Central memory CD8-positive, alpha-beta T cell (primary cell): ENCODE data around the gene ABCC2.
"Not testable (repeated sequence)": the region's sequence is repeated elsewhere in the genome, so short reads cannot be mapped to it uniquely, and the experiment has no call there.

Source experiments
- ATAC-seq: fragments of 150-1000 bp; cut with Tn5 transposase; replicated peaks from 2 replicates; pipeline ENCODE4 v1.10.0; 2022; ENCODE audit warnings: mild to moderate bottlenecking, moderate FRiP score, moderate number of reproducible peaks; ENCODE audit not compliant: poor library complexity, severe bottlenecking; ENCODE audit errors: extremely low read depth
- DNase-seq, 2 donors: peaks; one replicate each; pipeline ENCODE4 v3.0.0; 2021; ENCODE audit warnings: low spot score in 2 of 2
- H3K27ac Mint-ChIP-seq: one replicate; pipeline ENCODE4 v1.8.0; 2022; ENCODE audit warnings: low read depth, mild to moderate bottlenecking, moderate library complexity, mixed read lengths
- H3K27me3 Mint-ChIP-seq: one replicate; pipeline ENCODE4 v1.8.0; 2022; ENCODE audit warnings: mixed read lengths
- H3K36me3 Mint-ChIP-seq: one replicate; pipeline ENCODE4 v1.8.0; 2022; ENCODE audit warnings: mild to moderate bottlenecking, moderate library complexity, mixed read lengths; ENCODE audit not compliant: insufficient read depth
- H3K4me1 Mint-ChIP-seq: one replicate; pipeline ENCODE4 v1.8.0; 2022; ENCODE audit warnings: mixed read lengths
- H3K4me3 Mint-ChIP-seq: one replicate; pipeline ENCODE4 v1.8.0; 2022; ENCODE audit warnings: mild to moderate bottlenecking, moderate library complexity, mixed read lengths
- H3K9me3 Mint-ChIP-seq: one replicate; pipeline ENCODE4 v1.8.0; 2022; ENCODE audit warnings: mixed read lengths

Gene ABCC2

DNA sequence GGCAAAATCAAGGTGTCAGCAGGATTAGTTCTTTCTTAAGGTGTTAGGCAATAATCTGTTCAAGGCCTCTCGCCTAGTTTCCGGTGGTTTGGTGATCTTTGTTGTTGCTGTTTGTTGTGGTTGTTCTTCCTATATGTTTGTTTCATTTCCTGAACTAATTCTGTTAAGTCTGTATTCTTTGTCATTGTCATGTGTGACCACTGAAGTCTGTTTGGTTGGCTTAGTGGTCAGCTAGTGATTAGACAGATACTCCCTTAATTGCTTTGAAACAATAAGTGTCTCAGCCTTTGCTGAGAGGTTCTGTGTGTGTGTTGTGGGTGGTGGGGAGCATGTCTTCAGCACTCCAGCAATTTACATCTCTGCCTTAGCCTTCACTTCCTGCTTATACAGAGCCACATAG is 46.0 kb downstream of the ABCC2 start:
- peak overlapping the region; percentile 2 for H3K27ac Mint-ChIP-seq

DNA sequence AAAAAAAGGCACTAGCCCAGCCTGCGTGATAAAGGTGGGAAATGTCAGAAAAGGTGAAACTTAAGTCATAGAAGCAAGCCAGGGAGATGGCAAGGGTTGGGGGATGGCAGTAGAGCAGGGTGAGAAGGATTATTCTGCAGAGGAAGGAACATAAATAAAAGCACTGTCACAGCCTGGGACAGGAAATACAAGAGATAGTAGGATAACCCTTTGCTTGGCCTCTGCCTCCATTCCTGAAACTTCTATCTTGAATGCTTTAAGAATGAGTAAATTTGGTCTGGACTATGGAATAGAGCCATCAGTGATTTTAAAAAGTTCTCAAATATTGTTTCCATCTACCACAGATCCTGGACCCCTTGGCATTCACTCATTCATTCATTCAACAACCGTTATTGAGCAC is 50.0 kb downstream of the ABCC2 start:
- ATAC-seq: no peak
- H3K36me3 Mint-ChIP-seq: peaks cover 2% of the 10 kb centered on the region
- H3K4me1 Mint-ChIP-seq: peaks cover 13% of the 10 kb centered on the region
- no peak overlapping the region for H3K27ac Mint-ChIP-seq
- DNase-seq: no peak
- peaks cover 4% of the 10 kb centered on the region for H3K9me3 Mint-ChIP-seq
- no peaks in the 10 kb centered on the region for H3K27me3 Mint-ChIP-seq
- H3K4me3 Mint-ChIP-seq: no peak overlapping the region

More for the DNA sequence above, 46.0 kb downstream of the ABCC2 start:
- Mint-ChIP-seq H3K36me3 (peaks cover 2% of the 10 kb centered on the region), H3K4me3 (no peak overlapping the region), H3K4me1 (peaks cover 13% of the 10 kb centered on the region), H3K9me3 (peaks cover 4% of the 10 kb centered on the region), H3K27me3 (no peaks in the 10 kb centered on the region)
- ATAC-seq: peak; percentile 46
- peak in 1 of 2 donors; percentile 11 for DNase-seq

DNA sequence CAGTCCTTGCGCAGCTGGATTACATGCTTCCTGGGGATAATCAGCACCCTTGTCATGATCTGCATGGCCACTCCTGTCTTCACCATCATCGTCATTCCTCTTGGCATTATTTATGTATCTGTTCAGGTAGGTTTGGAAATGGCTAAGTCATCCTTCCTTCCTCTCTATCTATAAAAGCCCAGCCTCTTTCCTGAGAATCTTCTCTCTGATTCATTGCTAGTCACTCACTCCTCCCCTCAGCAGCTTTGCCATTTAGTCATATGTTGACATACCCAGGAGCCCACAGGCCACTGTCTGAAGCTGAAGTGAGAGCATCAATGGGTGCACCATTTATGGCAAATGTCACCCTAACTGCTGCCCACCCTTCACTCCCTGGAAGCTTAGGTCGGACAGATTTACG is 52.0 kb downstream of the ABCC2 start:
- ATAC-seq (no peak), DNase-seq (no peak)
- Mint-ChIP-seq H3K27ac (no peak overlapping the region), H3K27me3 (no peaks in the 10 kb centered on the region), H3K9me3 (no peaks in the 10 kb centered on the region), H3K4me3 (no peak overlapping the region), H3K36me3 (no peaks in the 10 kb centered on the region), H3K4me1 (peaks cover 6% of the 10 kb centered on the region)

DNA sequence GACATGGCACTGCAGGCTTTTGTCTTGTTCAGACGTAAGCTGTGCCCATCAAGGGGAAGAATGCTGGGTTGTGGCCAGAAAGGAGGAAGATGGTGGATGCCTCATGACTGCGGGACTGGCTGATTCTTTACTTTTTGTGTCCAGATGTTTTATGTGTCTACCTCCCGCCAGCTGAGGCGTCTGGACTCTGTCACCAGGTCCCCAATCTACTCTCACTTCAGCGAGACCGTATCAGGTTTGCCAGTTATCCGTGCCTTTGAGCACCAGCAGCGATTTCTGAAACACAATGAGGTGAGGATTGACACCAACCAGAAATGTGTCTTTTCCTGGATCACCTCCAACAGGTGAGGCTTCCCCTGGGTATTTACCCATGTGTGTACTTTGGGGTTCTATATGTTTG is 53.5 kb downstream of the ABCC2 start:
- H3K4me3 Mint-ChIP-seq: no peak overlapping the region
- H3K9me3 Mint-ChIP-seq: no peaks in the 10 kb centered on the region
- no peaks in the 10 kb centered on the region for H3K27me3 Mint-ChIP-seq
- H3K4me1 Mint-ChIP-seq: no peaks in the 10 kb centered on the region
- no peak for ATAC-seq
- no peak for DNase-seq
- no peaks in the 10 kb centered on the region for H3K36me3 Mint-ChIP-seq
- H3K27ac Mint-ChIP-seq: no peak overlapping the region

DNA sequence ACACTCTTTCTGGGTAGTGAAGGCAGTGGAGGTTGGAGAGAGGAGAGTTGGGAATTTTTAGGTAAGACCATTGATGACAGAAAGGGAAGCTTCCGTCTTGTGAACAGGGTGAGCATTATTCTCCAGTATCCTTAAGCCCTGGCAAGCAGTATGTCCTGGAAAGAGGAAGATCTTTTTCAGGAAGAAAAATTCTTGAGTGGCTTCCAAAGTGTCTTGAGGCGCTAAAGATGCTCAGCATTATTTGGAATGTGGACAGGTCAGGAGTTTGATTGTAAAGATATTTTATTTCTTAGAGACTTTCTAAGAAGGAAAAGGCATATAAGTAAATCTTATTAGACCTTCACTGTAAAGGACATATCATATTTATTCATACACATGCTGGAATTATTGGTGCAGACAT is 54.3 kb downstream of the ABCC2 start:
- H3K4me1 Mint-ChIP-seq: no peaks in the 10 kb centered on the region
- H3K9me3 Mint-ChIP-seq: no peaks in the 10 kb centered on the region
- no peak for DNase-seq
- H3K4me3 Mint-ChIP-seq: no peak overlapping the region
- no peaks in the 10 kb centered on the region for H3K27me3 Mint-ChIP-seq
- H3K36me3 Mint-ChIP-seq: no peaks in the 10 kb centered on the region
- H3K27ac Mint-ChIP-seq: no peak overlapping the region
- ATAC-seq: no peak

DNA sequence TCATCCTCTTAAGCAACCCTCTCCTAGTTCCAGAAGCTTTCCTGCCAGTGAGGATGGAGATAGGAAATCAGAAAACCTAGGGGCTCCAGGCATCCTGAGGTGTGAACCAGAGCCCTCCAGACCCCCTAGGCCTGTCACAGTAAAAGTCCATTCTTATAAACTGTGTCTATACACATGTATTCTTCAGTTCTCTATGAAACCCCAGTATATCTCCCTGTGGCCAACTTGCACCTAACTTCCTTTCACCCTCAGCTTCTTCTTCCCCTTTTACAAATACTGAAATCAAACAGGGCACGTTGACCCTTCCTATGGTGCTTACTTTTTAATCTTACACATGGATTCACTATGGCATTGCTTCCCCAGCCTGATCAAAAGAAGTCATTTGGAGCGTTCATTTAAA is 58.4 kb downstream of the ABCC2 start:
- not testable (repeated sequence) for H3K9me3 Mint-ChIP-seq, H3K27ac Mint-ChIP-seq, ATAC-seq, H3K36me3 Mint-ChIP-seq, DNase-seq, H3K27me3 Mint-ChIP-seq, H3K4me1 Mint-ChIP-seq, H3K4me3 Mint-ChIP-seq

DNA sequence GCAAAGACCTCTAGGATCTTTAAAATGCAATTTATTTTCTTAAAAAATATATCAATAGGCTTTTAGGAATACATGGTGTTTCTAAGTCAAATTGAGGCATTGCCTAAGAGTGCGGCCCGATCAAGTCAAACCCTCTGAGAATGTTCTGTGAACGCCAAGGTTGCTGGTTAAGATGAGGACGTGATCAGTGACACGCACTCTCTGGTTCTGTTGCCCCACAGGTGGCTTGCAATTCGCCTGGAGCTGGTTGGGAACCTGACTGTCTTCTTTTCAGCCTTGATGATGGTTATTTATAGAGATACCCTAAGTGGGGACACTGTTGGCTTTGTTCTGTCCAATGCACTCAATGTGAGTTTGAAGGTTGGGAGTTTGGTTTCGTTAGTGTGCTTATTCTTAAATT is 59.3 kb downstream of the ABCC2 start:
- H3K27me3 Mint-ChIP-seq: no peaks in the 10 kb centered on the region
- H3K4me1 Mint-ChIP-seq: peaks cover 9% of the 10 kb centered on the region
- H3K4me3 Mint-ChIP-seq: no peak overlapping the region
- H3K27ac Mint-ChIP-seq: no peak overlapping the region
- H3K9me3 Mint-ChIP-seq: no peaks in the 10 kb centered on the region
- no peaks in the 10 kb centered on the region for H3K36me3 Mint-ChIP-seq
- no peak for ATAC-seq
- DNase-seq: no peak

DNA sequence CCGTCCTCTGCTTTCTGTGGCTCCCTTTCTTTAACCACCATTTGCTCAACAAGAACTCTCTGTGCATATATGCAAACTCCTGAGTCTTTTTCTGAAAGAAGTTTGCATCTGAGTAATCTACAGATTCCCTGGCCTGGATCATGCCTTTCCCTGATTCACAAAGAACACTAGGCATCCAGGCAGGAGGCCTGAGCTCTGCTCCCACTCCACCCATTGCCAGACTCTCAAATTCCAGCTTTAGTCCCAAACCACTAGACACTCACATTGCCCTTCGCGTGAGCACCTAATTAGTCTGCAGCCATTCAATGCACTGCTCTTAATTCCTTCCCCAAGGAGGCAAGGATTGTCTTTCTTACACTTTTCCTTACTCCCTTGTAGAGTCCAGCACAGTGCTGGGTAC is 60.9 kb downstream of the ABCC2 start:
- H3K4me1 Mint-ChIP-seq: peaks cover 9% of the 10 kb centered on the region
- H3K4me3 Mint-ChIP-seq: no peak overlapping the region
- no peaks in the 10 kb centered on the region for H3K9me3 Mint-ChIP-seq
- ATAC-seq (no peak), DNase-seq (no peak)
- no peaks in the 10 kb centered on the region for H3K36me3 Mint-ChIP-seq
- H3K27me3 Mint-ChIP-seq: no peaks in the 10 kb centered on the region
- H3K27ac Mint-ChIP-seq: no peak overlapping the region

DNA sequence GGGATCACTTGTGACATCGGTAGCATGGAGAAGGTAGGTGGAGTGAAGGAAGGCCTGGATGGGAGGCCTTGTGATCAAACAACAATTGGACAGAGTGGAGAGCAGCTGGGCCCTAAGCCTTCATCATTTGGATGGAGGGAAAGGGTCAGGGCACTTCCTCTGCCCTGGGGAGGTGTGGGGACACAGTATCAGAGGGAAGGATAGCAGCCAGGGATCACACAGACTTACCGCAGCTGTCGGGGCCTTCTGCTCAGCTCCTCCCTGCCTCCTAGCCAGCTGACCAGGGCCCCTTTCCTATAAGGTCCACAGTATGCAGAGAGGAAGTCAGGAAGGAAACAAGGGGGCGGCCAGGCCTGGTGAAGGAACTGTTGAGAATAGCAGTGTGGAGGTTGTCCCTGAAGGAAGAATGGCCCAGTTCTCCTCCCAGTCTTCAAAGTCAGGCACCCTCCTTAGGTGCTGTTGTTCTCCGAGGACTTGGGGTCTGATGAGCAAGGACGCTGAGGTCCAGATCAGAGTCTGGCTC is 62.1 kb downstream of the ABCC2 start:
- Mint-ChIP-seq H3K4me1 (peaks cover 9% of the 10 kb centered on the region), H3K9me3 (no peaks in the 10 kb centered on the region), H3K36me3 (no peaks in the 10 kb centered on the region), H3K27me3 (no peaks in the 10 kb centered on the region), H3K27ac (no peak overlapping the region), H3K4me3 (no peak overlapping the region)
- DNase-seq (no peak), ATAC-seq (no peak)

DNA sequence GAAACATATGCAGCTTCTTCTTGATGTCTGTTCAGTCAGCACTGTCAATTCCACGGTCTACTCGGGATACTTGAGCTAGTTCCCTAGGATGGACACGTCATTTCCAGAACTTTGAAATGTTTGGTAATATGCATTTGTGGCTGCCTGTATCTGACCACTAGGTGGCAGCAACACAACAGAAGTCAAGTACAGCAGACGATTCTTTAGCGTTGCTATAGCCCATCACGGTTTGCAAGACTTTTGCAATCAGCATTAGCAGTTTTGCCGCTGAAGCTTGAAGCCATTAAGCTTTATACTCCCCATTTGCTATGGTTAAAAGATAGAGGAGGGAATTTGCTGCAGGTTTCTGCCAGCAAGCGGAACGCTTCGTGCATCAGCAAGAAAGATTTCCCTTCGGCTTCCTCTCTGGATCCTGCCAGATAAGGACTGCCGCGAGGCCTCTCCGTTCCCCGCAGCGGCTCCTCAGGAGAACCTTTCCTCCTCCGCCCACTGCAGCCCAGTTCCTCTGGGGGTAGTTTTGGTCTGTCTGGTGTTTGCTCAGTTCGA is 63.5 kb downstream of the ABCC2 start:
- ATAC-seq (no peak), DNase-seq (peak; percentile 43 to 58)
- Mint-ChIP-seq H3K4me1 (peaks cover 9% of the 10 kb centered on the region), H3K9me3 (no peaks in the 10 kb centered on the region), H3K27ac (no peak overlapping the region), H3K4me3 (peak overlapping the region; percentile 23), H3K27me3 (no peaks in the 10 kb centered on the region), H3K36me3 (no peaks in the 10 kb centered on the region)

DNA sequence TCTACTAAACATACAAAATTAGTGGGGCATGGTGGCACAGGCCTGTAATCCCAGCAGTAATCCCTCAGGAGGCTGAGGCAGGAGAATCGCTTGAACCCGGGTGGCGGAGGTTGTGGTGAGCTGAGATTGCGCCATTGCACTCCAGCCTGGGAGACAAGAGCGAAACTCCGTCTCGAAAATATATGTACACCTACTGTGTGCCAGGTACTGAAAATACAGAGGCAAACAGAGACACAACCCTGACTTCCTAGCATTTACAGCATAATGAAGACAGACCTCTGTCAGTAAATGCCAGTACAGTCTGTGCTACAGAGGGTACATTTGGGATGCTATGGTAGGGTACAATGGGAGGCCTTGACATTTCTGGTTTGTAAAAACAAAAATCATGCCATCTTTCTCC is 66.6 kb downstream of the ABCC2 start:
- Mint-ChIP-seq H3K36me3 (peaks cover 2% of the 10 kb centered on the region), H3K9me3 (no peaks in the 10 kb centered on the region), H3K4me1 (peaks cover 9% of the 10 kb centered on the region), H3K27me3 (no peaks in the 10 kb centered on the region), H3K4me3 (no peak overlapping the region), H3K27ac (no peak overlapping the region)
- no peak for DNase-seq
- ATAC-seq: no peak

DNA sequence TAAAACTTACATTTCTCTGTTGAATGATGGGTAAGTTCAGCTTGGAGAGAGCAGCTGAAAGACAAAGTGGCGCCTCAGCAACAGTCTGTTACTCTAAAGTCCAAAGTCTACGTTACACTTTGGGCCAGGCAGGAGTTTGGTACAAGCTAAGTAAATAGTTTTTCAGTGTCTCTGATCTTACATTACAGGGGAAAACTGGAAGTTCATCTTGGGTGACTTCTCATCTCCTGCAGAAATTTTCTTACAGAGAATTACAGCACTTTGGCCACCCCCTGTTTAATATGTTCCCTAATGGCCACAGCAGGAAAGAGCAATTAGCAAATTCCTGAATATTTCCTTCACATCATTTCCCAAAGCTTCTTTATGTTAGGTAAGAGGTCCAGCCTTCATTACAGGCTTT is 67.1 kb downstream of the ABCC2 start:
- no peak for ATAC-seq
- no peak for DNase-seq
- H3K4me3 Mint-ChIP-seq: no peak overlapping the region
- H3K27ac Mint-ChIP-seq: no peak overlapping the region
- no peaks in the 10 kb centered on the region for H3K9me3 Mint-ChIP-seq
- peaks cover 9% of the 10 kb centered on the region for H3K4me1 Mint-ChIP-seq
- H3K27me3 Mint-ChIP-seq: no peaks in the 10 kb centered on the region
- peaks cover 2% of the 10 kb centered on the region for H3K36me3 Mint-ChIP-seq

DNA sequence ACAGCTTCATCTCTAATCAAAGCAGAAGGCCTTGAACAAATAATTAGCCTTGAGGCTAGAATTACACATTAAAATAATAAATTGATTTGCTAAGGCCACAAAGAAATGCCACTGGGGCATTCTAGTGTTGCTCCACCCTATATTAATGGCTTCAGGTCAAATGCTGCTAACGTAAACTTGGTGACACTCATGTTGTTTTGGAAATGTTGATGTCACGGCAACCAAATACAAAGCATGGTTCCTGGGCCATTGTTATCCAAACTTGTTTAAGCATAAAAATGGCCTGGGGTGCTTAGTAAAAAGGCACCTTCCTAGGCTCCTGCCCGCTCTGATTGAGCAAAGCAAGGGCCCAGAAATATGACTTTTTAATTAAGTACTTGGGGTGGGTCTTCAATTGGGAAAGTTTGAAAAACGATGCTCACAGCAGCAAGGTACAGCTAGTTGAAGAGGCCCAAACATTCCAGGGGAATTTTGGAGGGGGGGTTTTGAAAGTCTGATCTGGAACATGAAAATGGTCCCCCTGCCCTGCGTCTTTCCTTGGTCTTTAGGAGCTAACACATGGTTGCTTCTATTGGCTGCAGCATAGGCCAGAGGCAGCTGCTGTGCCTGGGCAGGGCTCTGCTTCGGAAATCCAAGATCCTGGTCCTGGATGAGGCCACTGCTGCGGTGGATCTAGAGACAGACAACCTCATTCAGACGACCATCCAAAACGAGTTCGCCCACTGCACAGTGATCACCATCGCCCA is 67.8 kb downstream of the ABCC2 start:
- H3K4me1 Mint-ChIP-seq: peaks cover 9% of the 10 kb centered on the region
- H3K27ac Mint-ChIP-seq: no peak overlapping the region
- peaks cover 2% of the 10 kb centered on the region for H3K36me3 Mint-ChIP-seq
- ATAC-seq (no peak), DNase-seq (no peak)
- no peaks in the 10 kb centered on the region for H3K27me3 Mint-ChIP-seq
- no peaks in the 10 kb centered on the region for H3K9me3 Mint-ChIP-seq
- no peak overlapping the region for H3K4me3 Mint-ChIP-seq
